ENCODE measurements around the gene SLC10A3. TPM values are rescaled to one million over a fixed set of nuclear protein-coding genes. Genes with fewer than 3 reads are reported as not detected.

SLC10A3 gene
- polyA plus RNA-seq, 1 donor = 10.8 TPM

- no peak for DNase-seq (ENCODE audit: low read depth)
Observed at GRCh38 chrX:154465601-154466000, 24.8 kb downstream of the SLC10A3 start.

- DNase-seq (ENCODE audit: low read depth) = no peak
Observed at GRCh38 chrX:154464806-154465365, 25.5 kb downstream of the SLC10A3 start.

GRCh38 chrX:154463611-154464220, 26.7 kb downstream of the SLC10A3 start:
- no peak for DNase-seq (ENCODE audit: low read depth)

GRCh38 chrX:154462396-154462795, 28.0 kb downstream of the SLC10A3 start:
- no peak for DNase-seq (ENCODE audit: low read depth)

- DNase-seq (ENCODE audit: low read depth) = no peak
Observed at GRCh38 chrX:154460326-154460725, 30.1 kb downstream of the SLC10A3 start.

GRCh38 chrX:154459832-154460231, 30.6 kb downstream of the SLC10A3 start:
- DNase-seq (ENCODE audit: low read depth) = no peak

- no peak for DNase-seq (ENCODE audit: low read depth)
Observed at GRCh38 chrX:154458954-154459778, 31.3 kb downstream of the SLC10A3 start.

- no peak for DNase-seq (ENCODE audit: low read depth)
Observed at GRCh38 chrX:154458116-154458953, 32.1 kb downstream of the SLC10A3 start, which contains the start of gene PLXNA3. TSS of gene PLXNA3 (plus strand) at chrX:154458281. CDS start at chrX:154460184, 1,903 bp downstream.

GRCh38 chrX:154457491-154458115, 32.8 kb downstream of the SLC10A3 start:
- no peak for DNase-seq (ENCODE audit: low read depth)

- no peak for DNase-seq (ENCODE audit: low read depth)
Observed at GRCh38 chrX:154452823-154453222, 37.6 kb downstream of the SLC10A3 start.

GRCh38 chrX:154450312-154450711, 40.1 kb downstream of the SLC10A3 start:
- DNase-seq (ENCODE audit: low read depth) = no peak

GRCh38 chrX:154449618-154450017, 40.8 kb downstream of the SLC10A3 start:
- DNase-seq (ENCODE audit: low read depth) = no peak

GRCh38 chrX:154448484-154448883, 41.9 kb downstream of the SLC10A3 start:
- DNase-seq (ENCODE audit: low read depth) = no peak

- DNase-seq (ENCODE audit: low read depth) = no peak
Observed at GRCh38 chrX:154446430-154446829, 44.0 kb downstream of the SLC10A3 start.

GRCh38 chrX:154445776-154446175, 44.7 kb downstream of the SLC10A3 start:
- DNase-seq (ENCODE audit: low read depth) = no peak

GRCh38 chrX:154444755-154445246, 45.6 kb downstream of the SLC10A3 start:
- no peak for DNase-seq (ENCODE audit: low read depth)

- no peak for DNase-seq (ENCODE audit: low read depth)
Observed at GRCh38 chrX:154443992-154444754, 46.3 kb downstream of the SLC10A3 start, which contains the start of gene FAM50A. TSS of gene FAM50A (plus strand) at chrX:154444141. CDS start at chrX:154444236, 95 bp downstream.

- DNase-seq (ENCODE audit: low read depth) = no peak
Observed at GRCh38 chrX:154443479-154443910, 46.9 kb downstream of the SLC10A3 start.

GRCh38 chrX:154441984-154442707, 48.3 kb downstream of the SLC10A3 start:
- no peak for DNase-seq (ENCODE audit: low read depth)

GRCh38 chrX:154441564-154441963, 48.9 kb downstream of the SLC10A3 start:
- DNase-seq (ENCODE audit: low read depth) = no peak

Measured in forelimb muscle (tissue), 1 donor.